Gastroesophageal sphincter (tissue), 3 donors: ENCODE measurements around the gene RAB8A.

ENCODE experiments used
- EP300 ChIP-seq: sonication (generic); formaldehyde crosslinking; IDR thresholded peaks from one replicate; pipeline ENCODE4 v1.6.1; 2017; ENCODE audit warnings: antibody characterized with exemption, mild to moderate bottlenecking
- POLR2A ChIP-seq, 2 donors: fragments of 450-650 bp; IDR thresholded peaks; one replicate each; pipeline ENCODE4 v1.6.1; 2017; ENCODE audit warnings: antibody characterized with exemption in 2 of 2, mild to moderate bottlenecking in 2 of 2, moderate library complexity in 1 of 2
- POLR2AphosphoS5 ChIP-seq: sonication (generic); formaldehyde crosslinking; IDR thresholded peaks from one replicate; pipeline ENCODE4 v1.6.1; 2017; ENCODE audit warnings: antibody characterized with exemption
- TF ChIP-seq, protein P1 (sequence below), 4 experiments: fragments of 200-600 bp in 2 of 4; fragments of 450-650 bp in 2 of 4; sonication (generic) in 1 of 4; IDR thresholded peaks; one replicate each; pipeline ENCODE4 v1.5.1; 2017 to 2019; ENCODE audit warnings: antibody characterized with exemption in 4 of 4, mild to moderate bottlenecking in 2 of 4, moderate library complexity in 2 of 4

DNA sequence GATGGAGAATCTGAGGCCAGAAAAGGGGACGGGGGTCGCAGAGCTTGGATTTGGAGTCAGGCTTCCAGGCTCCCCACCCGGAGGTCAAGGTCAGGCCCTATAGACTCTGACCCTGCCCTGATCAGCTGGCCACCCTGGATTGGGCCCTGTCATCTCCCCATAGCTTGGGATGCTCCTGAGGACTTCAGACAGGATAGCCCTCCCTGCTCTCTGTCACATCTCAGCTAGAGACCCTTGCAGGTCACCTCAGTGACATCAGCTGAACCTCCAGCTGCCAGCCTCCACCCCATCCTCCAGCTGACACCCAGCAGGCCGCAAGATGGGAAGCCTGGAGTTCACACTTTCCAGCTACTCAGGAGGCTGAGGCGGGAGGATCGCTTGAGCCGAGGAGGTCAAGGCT, 38.2 kb upstream of the RAB8A start:
- TF ChIP-seq, protein P1, sequence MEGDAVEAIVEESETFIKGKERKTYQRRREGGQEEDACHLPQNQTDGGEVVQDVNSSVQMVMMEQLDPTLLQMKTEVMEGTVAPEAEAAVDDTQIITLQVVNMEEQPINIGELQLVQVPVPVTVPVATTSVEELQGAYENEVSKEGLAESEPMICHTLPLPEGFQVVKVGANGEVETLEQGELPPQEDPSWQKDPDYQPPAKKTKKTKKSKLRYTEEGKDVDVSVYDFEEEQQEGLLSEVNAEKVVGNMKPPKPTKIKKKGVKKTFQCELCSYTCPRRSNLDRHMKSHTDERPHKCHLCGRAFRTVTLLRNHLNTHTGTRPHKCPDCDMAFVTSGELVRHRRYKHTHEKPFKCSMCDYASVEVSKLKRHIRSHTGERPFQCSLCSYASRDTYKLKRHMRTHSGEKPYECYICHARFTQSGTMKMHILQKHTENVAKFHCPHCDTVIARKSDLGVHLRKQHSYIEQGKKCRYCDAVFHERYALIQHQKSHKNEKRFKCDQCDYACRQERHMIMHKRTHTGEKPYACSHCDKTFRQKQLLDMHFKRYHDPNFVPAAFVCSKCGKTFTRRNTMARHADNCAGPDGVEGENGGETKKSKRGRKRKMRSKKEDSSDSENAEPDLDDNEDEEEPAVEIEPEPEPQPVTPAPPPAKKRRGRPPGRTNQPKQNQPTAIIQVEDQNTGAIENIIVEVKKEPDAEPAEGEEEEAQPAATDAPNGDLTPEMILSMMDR (IDR thresholded peaks at IDR 0.05): no peak
- TF ChIP-seq POLR2A (IDR thresholded peaks at IDR 0.05) (no peak), POLR2AphosphoS5 (peak; percentile 36), EP300 (no peak)
